H7 (cell line): Measurements from ENCODE around the gene ERG28. TPM values are rescaled to one million over a fixed set of nuclear protein-coding genes. Genes with fewer than 3 reads are reported as not detected.
"Not testable (repeated sequence)": the region's sequence is repeated elsewhere in the genome, so short reads cannot be mapped to it uniquely, and the experiment has no call there.

ENCODE experiments used
- DNase-seq: peaks from one replicate; pipeline ENCODE4 v3.0.0; 2012
- H3K27me3 ChIP-seq: 2 replicates; pipeline ENCODE4 v1.6.0; 2011; ENCODE audit warnings: mild to moderate bottlenecking, low read length; ENCODE audit not compliant: control insufficient read depth, insufficient read depth
- H3K36me3 ChIP-seq: replicated peaks from 2 replicates; pipeline ENCODE4 v1.5.1; 2011; ENCODE audit warnings: low read length; ENCODE audit not compliant: control insufficient read depth, insufficient read depth
- H3K4me3 ChIP-seq: 2 replicates; pipeline ENCODE4 v1.5.1; 2011; ENCODE audit warnings: low read depth, mild to moderate bottlenecking, control low read depth, low read length, moderate library complexity; ENCODE audit not compliant: insufficient read depth
- total RNA-seq: library from RNA; depleted of rRNA; stranded (reverse); fragments of >200 nt; shearing (Covaris generic); gene quantifications from 2 replicates; pipeline ENCODE4 v1.2.3, GENCODE V29; 2014; rRNA removed

The ERG28 gene
- total RNA-seq, result 28.3 and 30.5 TPM in 2 replicates

GRCh38 chr14:75660630-75661498 lies at the start of gene ERG28, which contains the start of gene TTLL5:
Gene ERG28, minus strand, starts transcription at chr14:75660876. Its CDS starts 3,374 bp downstream, at chr14:75657502.
Gene TTLL5, plus strand, starts transcription at chr14:75661246. Its CDS starts 1,904 bp downstream, at chr14:75663150.
- DNase-seq, result peak; percentile 98
- H3K27me3 ChIP-seq, result no peaks in the 10 kb centered on the region
- peaks cover 5% of the 10 kb centered on the region for H3K36me3 ChIP-seq
- H3K4me3 ChIP-seq, result peak within 1 kb of the TSS; percentile 83

- Histone ChIP-seq H3K4me3 (no peak overlapping the region), H3K36me3 (peaks cover 2% of the 10 kb centered on the region; the same call in 1 of the 2 replicates), H3K27me3 (no peaks in the 10 kb centered on the region)
- DNase-seq, result peak; percentile 28
Observed at GRCh38 chr14:75709207-75709812, 48.6 kb upstream of the ERG28 start.

- Histone ChIP-seq H3K36me3 (peaks cover 5% of the 10 kb centered on the region), H3K27me3 (no peaks in the 10 kb centered on the region), H3K4me3 (no peak overlapping the region)
- no peak for DNase-seq
Observed at GRCh38 chr14:75705014-75705413, 44.3 kb upstream of the ERG28 start.

- Histone ChIP-seq H3K4me3 (no peak overlapping the region), H3K27me3 (no peaks in the 10 kb centered on the region), H3K36me3 (peaks cover 5% of the 10 kb centered on the region)
- no peak for DNase-seq
Observed at GRCh38 chr14:75703467-75703866, 42.8 kb upstream of the ERG28 start.

GRCh38 chr14:75702616-75703261 lies 42.1 kb upstream of the ERG28 start:
- no peak overlapping the region for H3K4me3 ChIP-seq
- DNase-seq, result no peak
- H3K36me3 ChIP-seq, result peaks cover 5% of the 10 kb centered on the region
- H3K27me3 ChIP-seq, result no peaks in the 10 kb centered on the region

- H3K36me3 ChIP-seq, result peaks cover 5% of the 10 kb centered on the region
- no peaks in the 10 kb centered on the region for H3K27me3 ChIP-seq
- no peak overlapping the region for H3K4me3 ChIP-seq
- DNase-seq, result no peak
Observed at GRCh38 chr14:75702122-75702521, 41.4 kb upstream of the ERG28 start.

GRCh38 chr14:75700295-75700694 lies 39.6 kb upstream of the ERG28 start:
- Histone ChIP-seq H3K36me3 (peaks cover 5% of the 10 kb centered on the region), H3K4me3 (no peak overlapping the region), H3K27me3 (no peaks in the 10 kb centered on the region)
- no peak for DNase-seq

GRCh38 chr14:75699331-75699730 lies 38.7 kb upstream of the ERG28 start:
- H3K27me3 ChIP-seq, result no peaks in the 10 kb centered on the region
- peaks cover 5% of the 10 kb centered on the region for H3K36me3 ChIP-seq
- no peak for DNase-seq
- no peak overlapping the region for H3K4me3 ChIP-seq

GRCh38 chr14:75697918-75698317 lies 37.2 kb upstream of the ERG28 start:
- H3K27me3 ChIP-seq, result no peaks in the 10 kb centered on the region
- no peak for DNase-seq
- H3K36me3 ChIP-seq, result peaks cover 6% of the 10 kb centered on the region
- H3K4me3 ChIP-seq, result no peak overlapping the region

GRCh38 chr14:75697386-75697785 lies 36.7 kb upstream of the ERG28 start:
- H3K27me3 ChIP-seq, result no peaks in the 10 kb centered on the region

GRCh38 chr14:75695025-75695424 lies 34.3 kb upstream of the ERG28 start:
- H3K36me3 ChIP-seq, H3K27me3 ChIP-seq: not testable (repeated sequence)

More at GRCh38 chr14:75697386-75697785, 36.7 kb upstream of the ERG28 start:
- no peak overlapping the region for H3K4me3 ChIP-seq
- no peak for DNase-seq
- H3K36me3 ChIP-seq, result peaks cover 6% of the 10 kb centered on the region

GRCh38 chr14:75690010-75690409 lies 29.3 kb upstream of the ERG28 start:
- H3K27me3 ChIP-seq, result no peaks in the 10 kb centered on the region
- H3K4me3 ChIP-seq, result no peak overlapping the region
- DNase-seq, result no peak
- peaks cover 5% of the 10 kb centered on the region for H3K36me3 ChIP-seq

More at GRCh38 chr14:75695025-75695424, 34.3 kb upstream of the ERG28 start:
- H3K4me3 ChIP-seq, DNase-seq: not testable (repeated sequence)

- H3K36me3 ChIP-seq, result peaks cover 4% of the 10 kb centered on the region
- no peaks in the 10 kb centered on the region for H3K27me3 ChIP-seq
- no peak for DNase-seq
- H3K4me3 ChIP-seq, result no peak overlapping the region
Observed at GRCh38 chr14:75689012-75689411, 28.3 kb upstream of the ERG28 start.

GRCh38 chr14:75685910-75686309 lies 25.2 kb upstream of the ERG28 start:
- DNase-seq, result no peak
- peaks cover 5% of the 10 kb centered on the region for H3K36me3 ChIP-seq
- no peak overlapping the region for H3K4me3 ChIP-seq
- no peaks in the 10 kb centered on the region for H3K27me3 ChIP-seq
